ENCODE results near the gene ATP7A.

ATP7A gene

GRCh38 chrX:77977095-77977494 is 66.6 kb downstream of the ATP7A start:
- no peaks in the 10 kb centered on the region for H3K4me1 ChIP-seq (ENCODE audit: insufficient read depth, low read length)
- H3K9ac ChIP-seq (ENCODE audit: low read length), result no peak overlapping the region
- H3K27me3 ChIP-seq (ENCODE audit: control insufficient read depth in 1 of 2, insufficient read depth in 2 of 2, low read length in 2 of 2), result no peaks in the 10 kb centered on the region
- no peak overlapping the region for H3K4me3 ChIP-seq (ENCODE audit: low read depth in 1 of 2, low read length in 2 of 2)
- H3K27ac ChIP-seq (ENCODE audit: low read depth, low read length), result no peak overlapping the region
- H3K9me3 ChIP-seq (ENCODE audit: low read length), result no peaks in the 10 kb centered on the region
- no peaks in the 10 kb centered on the region for H3K36me3 ChIP-seq (ENCODE audit: insufficient read depth, low read length)

- Histone ChIP-seq H3K4me1 (ENCODE audit: insufficient read depth, low read length) (no peaks in the 10 kb centered on the region), H3K4me3 (ENCODE audit: low read depth in 1 of 2, low read length in 2 of 2) (no peak overlapping the region), H3K9me3 (ENCODE audit: low read length) (no peaks in the 10 kb centered on the region), H3K27me3 (ENCODE audit: control insufficient read depth in 1 of 2, insufficient read depth in 2 of 2, low read length in 2 of 2) (no peaks in the 10 kb centered on the region), H3K27ac (ENCODE audit: low read depth, low read length) (no peak overlapping the region), H3K9ac (ENCODE audit: low read length) (no peak overlapping the region), H3K36me3 (ENCODE audit: insufficient read depth, low read length) (no peaks in the 10 kb centered on the region)
These were observed 67.0 kb downstream of the ATP7A start for GRCh38 chrX:77977518-77977917.

- Histone ChIP-seq H3K36me3 (ENCODE audit: insufficient read depth, low read length) (no peaks in the 10 kb centered on the region), H3K27ac (ENCODE audit: low read depth, low read length) (no peak overlapping the region), H3K9me3 (ENCODE audit: low read length) (no peaks in the 10 kb centered on the region), H3K27me3 (ENCODE audit: control insufficient read depth in 1 of 2, insufficient read depth in 2 of 2, low read length in 2 of 2) (no peaks in the 10 kb centered on the region), H3K4me1 (ENCODE audit: insufficient read depth, low read length) (no peaks in the 10 kb centered on the region), H3K9ac (ENCODE audit: low read length) (no peak overlapping the region), H3K4me3 (ENCODE audit: low read depth in 1 of 2, low read length in 2 of 2) (no peak overlapping the region)
These were observed 69.4 kb downstream of the ATP7A start for GRCh38 chrX:77979870-77980269.

- Histone ChIP-seq H3K9ac (ENCODE audit: low read length) (no peak overlapping the region), H3K27me3 (ENCODE audit: control insufficient read depth in 1 of 2, insufficient read depth in 2 of 2, low read length in 2 of 2) (no peaks in the 10 kb centered on the region), H3K36me3 (ENCODE audit: insufficient read depth, low read length) (no peaks in the 10 kb centered on the region), H3K4me3 (ENCODE audit: low read depth in 1 of 2, low read length in 2 of 2) (no peak overlapping the region), H3K9me3 (ENCODE audit: low read length) (no peaks in the 10 kb centered on the region), H3K27ac (ENCODE audit: low read depth, low read length) (no peak overlapping the region), H3K4me1 (ENCODE audit: insufficient read depth, low read length) (no peaks in the 10 kb centered on the region)
These were observed 101.4 kb downstream of the ATP7A start for GRCh38 chrX:78011846-78012245.

- no peak overlapping the region for H3K9ac ChIP-seq (ENCODE audit: low read length)
- no peaks in the 10 kb centered on the region for H3K27me3 ChIP-seq (ENCODE audit: control insufficient read depth in 1 of 2, insufficient read depth in 2 of 2, low read length in 2 of 2)
- H3K9me3 ChIP-seq (ENCODE audit: low read length), result no peaks in the 10 kb centered on the region
These were observed 109.3 kb downstream of the ATP7A start for GRCh38 chrX:78019586-78020483.

GRCh38 chrX:78024349-78025059 is 114.0 kb downstream of the ATP7A start:
- Histone ChIP-seq H3K9me3 (ENCODE audit: low read length) (no peaks in the 10 kb centered on the region), H3K27ac (ENCODE audit: low read depth, low read length) (no peak overlapping the region), H3K27me3 (ENCODE audit: control insufficient read depth in 1 of 2, insufficient read depth in 2 of 2, low read length in 2 of 2) (no peaks in the 10 kb centered on the region), H3K4me3 (ENCODE audit: low read depth in 1 of 2, low read length in 2 of 2) (no peak overlapping the region), H3K9ac (ENCODE audit: low read length) (no peak overlapping the region), H3K36me3 (ENCODE audit: insufficient read depth, low read length) (no peaks in the 10 kb centered on the region), H3K4me1 (ENCODE audit: insufficient read depth, low read length) (no peaks in the 10 kb centered on the region)

More at GRCh38 chrX:78019586-78020483, 109.3 kb downstream of the ATP7A start:
- no peaks in the 10 kb centered on the region for H3K4me1 ChIP-seq (ENCODE audit: insufficient read depth, low read length)
- no peak overlapping the region for H3K4me3 ChIP-seq (ENCODE audit: low read depth in 1 of 2, low read length in 2 of 2)
- H3K27ac ChIP-seq (ENCODE audit: low read depth, low read length), result no peak overlapping the region
- H3K36me3 ChIP-seq (ENCODE audit: insufficient read depth, low read length), result no peaks in the 10 kb centered on the region

- no peak overlapping the region for H3K9ac ChIP-seq (ENCODE audit: low read length)
- H3K4me3 ChIP-seq (ENCODE audit: low read depth in 1 of 2, low read length in 2 of 2), result no peak overlapping the region
- no peaks in the 10 kb centered on the region for H3K4me1 ChIP-seq (ENCODE audit: insufficient read depth, low read length)
- H3K27ac ChIP-seq (ENCODE audit: low read depth, low read length), result no peak overlapping the region
- H3K36me3 ChIP-seq (ENCODE audit: insufficient read depth, low read length), result no peaks in the 10 kb centered on the region
- H3K9me3 ChIP-seq (ENCODE audit: low read length), result no peaks in the 10 kb centered on the region
- H3K27me3 ChIP-seq (ENCODE audit: control insufficient read depth in 1 of 2, insufficient read depth in 2 of 2, low read length in 2 of 2), result no peaks in the 10 kb centered on the region
These were observed 117.3 kb downstream of the ATP7A start for GRCh38 chrX:78027798-78028197.

GRCh38 chrX:78029663-78030062 is 119.2 kb downstream of the ATP7A start:
- Histone ChIP-seq H3K36me3 (ENCODE audit: insufficient read depth, low read length) (no peaks in the 10 kb centered on the region), H3K4me3 (ENCODE audit: low read depth in 1 of 2, low read length in 2 of 2) (no peak overlapping the region), H3K4me1 (ENCODE audit: insufficient read depth, low read length) (no peaks in the 10 kb centered on the region), H3K27ac (ENCODE audit: low read depth, low read length) (no peak overlapping the region), H3K27me3 (ENCODE audit: control insufficient read depth in 1 of 2, insufficient read depth in 2 of 2, low read length in 2 of 2) (no peaks in the 10 kb centered on the region), H3K9ac (ENCODE audit: low read length) (no peak overlapping the region), H3K9me3 (ENCODE audit: low read length) (no peaks in the 10 kb centered on the region)

- H3K9me3 ChIP-seq (ENCODE audit: low read length), result no peaks in the 10 kb centered on the region
- no peak overlapping the region for H3K9ac ChIP-seq (ENCODE audit: low read length)
- H3K27me3 ChIP-seq (ENCODE audit: control insufficient read depth in 1 of 2, insufficient read depth in 2 of 2, low read length in 2 of 2), result no peaks in the 10 kb centered on the region
- H3K36me3 ChIP-seq (ENCODE audit: insufficient read depth, low read length), result no peaks in the 10 kb centered on the region
- H3K4me1 ChIP-seq (ENCODE audit: insufficient read depth, low read length), result no peaks in the 10 kb centered on the region
- no peak overlapping the region for H3K4me3 ChIP-seq (ENCODE audit: low read depth in 1 of 2, low read length in 2 of 2)
- H3K27ac ChIP-seq (ENCODE audit: low read depth, low read length), result no peak overlapping the region
These were observed 124.6 kb downstream of the ATP7A start for GRCh38 chrX:78035061-78035460.

GRCh38 chrX:78037881-78038280 is 127.4 kb downstream of the ATP7A start:
- Histone ChIP-seq H3K9ac (ENCODE audit: low read length) (no peak overlapping the region), H3K27ac (ENCODE audit: low read depth, low read length) (no peak overlapping the region), H3K4me1 (ENCODE audit: insufficient read depth, low read length) (no peaks in the 10 kb centered on the region), H3K36me3 (ENCODE audit: insufficient read depth, low read length) (no peaks in the 10 kb centered on the region), H3K4me3 (ENCODE audit: low read depth in 1 of 2, low read length in 2 of 2) (no peak overlapping the region), H3K9me3 (ENCODE audit: low read length) (no peaks in the 10 kb centered on the region), H3K27me3 (ENCODE audit: control insufficient read depth in 1 of 2, insufficient read depth in 2 of 2, low read length in 2 of 2) (no peaks in the 10 kb centered on the region)

GRCh38 chrX:78042601-78043000 is 132.1 kb downstream of the ATP7A start:
- no peaks in the 10 kb centered on the region for H3K4me1 ChIP-seq (ENCODE audit: insufficient read depth, low read length)
- no peak overlapping the region for H3K9ac ChIP-seq (ENCODE audit: low read length)
- no peak overlapping the region for H3K27ac ChIP-seq (ENCODE audit: low read depth, low read length)

More at GRCh38 chrX:78042601-78043000, 132.1 kb downstream of the ATP7A start:
- Histone ChIP-seq H3K36me3 (ENCODE audit: insufficient read depth, low read length) (no peaks in the 10 kb centered on the region), H3K27me3 (ENCODE audit: control insufficient read depth in 1 of 2, insufficient read depth in 2 of 2, low read length in 2 of 2) (no peaks in the 10 kb centered on the region), H3K4me3 (ENCODE audit: low read depth in 1 of 2, low read length in 2 of 2) (no peak overlapping the region), H3K9me3 (ENCODE audit: low read length) (no peaks in the 10 kb centered on the region)

Measured in muscle layer of colon (tissue), 2 donors.